T-helper 1 cell (primary cell): Measurements from ENCODE around the gene HIRA.
"Not testable (repeated sequence)": the region's sequence is repeated elsewhere in the genome, so short reads cannot be mapped to it uniquely, and the experiment has no call there.

Experiments used
- DNase-seq, 5 donors: peaks; one replicate each; pipeline ENCODE4 v3.0.0-alpha.2; 2012 to 2020

HIRA gene

DNA sequence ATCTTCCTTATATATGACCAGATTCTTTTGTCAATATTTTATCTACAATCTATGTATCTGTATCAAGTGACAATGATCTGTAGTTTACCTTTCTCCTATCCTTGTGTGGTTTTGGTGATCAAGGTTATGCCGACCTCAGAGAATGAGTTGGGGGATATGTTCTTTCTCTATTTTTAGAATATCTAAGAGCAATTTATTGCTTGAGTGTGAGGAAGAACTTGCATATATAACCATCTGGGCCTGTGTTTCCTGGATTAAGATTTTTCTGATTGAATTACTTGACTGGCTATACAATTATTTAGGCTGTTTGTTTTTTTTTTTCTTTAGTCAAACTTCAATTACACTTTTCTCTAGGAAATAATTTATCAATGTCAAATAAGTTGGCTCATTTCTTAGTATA lies 30.0 kb upstream of the HIRA start:
- no peak for DNase-seq

DNA sequence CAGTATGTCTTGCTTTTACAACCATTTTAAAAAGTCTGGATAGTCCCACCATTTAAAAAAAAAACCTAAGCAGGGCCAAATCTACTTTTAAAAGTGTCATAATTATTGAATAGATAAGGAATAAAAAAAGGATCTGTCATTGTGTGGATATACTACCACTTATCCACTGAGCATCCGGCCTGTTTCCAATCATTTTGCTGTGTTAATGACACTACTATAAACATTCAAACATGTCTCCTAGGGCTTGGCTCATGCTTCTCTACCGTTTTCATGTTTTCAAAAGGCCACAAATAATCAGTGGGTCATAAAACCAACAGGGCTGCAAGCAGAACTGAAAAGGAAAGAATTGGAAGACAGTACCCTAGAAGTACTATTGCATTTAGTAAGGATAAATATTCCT lies 28.5 kb upstream of the HIRA start:
- no peak for DNase-seq

DNA sequence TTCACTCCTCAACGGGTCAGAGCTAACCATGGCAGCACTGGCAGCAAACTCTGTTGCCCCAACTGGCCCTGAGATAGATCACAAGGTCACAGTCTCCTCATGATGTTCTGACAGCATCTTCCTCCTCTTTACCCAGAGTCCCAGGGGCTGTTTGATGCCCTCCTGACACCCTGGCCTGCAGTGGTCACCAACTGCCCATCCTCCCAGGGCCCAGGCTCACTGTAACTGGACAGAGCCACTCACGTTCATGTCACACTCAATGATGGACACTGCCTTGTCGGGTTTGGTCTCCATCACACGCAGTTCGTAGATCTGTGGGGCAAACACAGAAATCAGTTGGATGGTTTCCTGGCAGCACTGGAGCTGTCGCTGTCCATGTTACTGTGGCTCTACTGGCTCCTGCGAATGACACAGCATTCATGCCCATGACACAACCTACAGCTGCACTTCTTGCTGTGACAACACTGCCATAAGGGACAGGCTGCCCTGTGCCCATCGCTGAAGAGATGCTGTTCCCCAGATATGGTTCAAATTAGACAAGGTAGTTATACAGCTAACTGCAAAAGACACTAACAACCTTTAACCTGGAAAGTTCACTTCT lies 26.4 kb upstream of the HIRA start:
- no peak for DNase-seq

DNA sequence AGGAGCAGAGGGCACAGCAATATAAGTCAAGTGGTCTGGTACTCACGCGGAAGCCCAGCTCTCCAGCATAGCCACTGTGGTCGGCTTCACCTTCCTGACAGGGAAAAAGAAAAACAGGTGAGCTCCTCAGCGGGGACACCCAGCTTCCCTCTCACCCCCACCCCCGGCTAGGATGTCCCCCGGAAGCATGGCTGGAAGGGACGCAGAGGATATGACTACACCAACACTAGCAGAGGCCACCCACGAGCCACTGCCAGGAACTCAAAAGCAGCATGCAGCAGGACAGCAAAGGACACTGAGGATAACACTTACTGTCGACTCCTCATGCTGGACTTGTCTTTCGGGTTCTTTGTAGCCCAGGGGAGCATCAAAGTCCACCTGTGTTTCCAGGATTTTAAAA lies 25.0 kb upstream of the HIRA start:
- DNase-seq: no peak

DNA sequence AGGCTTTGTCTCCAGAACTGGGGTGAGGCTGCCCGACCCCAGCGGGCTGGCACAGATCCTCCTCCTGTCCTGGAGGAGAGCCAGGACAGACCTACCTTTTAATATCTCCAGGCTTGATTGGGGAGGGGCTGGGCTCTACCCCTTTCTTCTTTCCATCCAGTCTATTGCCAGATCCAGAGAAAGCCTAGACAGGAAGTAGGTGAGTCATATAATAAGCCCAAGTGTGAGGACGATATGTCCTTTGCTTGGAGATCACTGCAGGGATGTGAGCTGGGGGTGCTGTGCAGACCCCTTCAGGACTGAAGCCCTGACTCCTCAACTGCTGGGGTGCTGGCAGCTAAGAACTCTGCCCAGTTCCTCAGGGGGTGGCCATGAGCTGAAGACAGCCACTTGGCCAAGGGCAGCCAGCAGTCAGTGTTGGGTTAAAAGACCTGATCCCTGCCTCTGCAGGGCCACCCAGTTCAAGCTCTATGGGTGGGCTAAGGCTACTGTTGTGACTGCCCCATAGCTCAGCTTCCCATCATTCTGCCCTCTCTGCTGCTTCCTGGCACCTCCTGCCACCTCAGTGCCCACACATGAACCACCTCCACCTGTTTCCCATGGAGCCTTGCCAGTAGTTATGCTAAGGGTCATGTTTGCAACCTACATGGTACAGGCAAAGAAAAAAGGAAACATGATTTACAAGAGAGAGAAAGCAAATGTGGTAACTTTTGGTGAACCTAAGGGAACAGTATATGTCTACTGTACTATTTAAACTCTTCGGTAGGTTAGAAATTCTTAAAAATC lies 24.2 kb upstream of the HIRA start:
- DNase-seq: no peak

DNA sequence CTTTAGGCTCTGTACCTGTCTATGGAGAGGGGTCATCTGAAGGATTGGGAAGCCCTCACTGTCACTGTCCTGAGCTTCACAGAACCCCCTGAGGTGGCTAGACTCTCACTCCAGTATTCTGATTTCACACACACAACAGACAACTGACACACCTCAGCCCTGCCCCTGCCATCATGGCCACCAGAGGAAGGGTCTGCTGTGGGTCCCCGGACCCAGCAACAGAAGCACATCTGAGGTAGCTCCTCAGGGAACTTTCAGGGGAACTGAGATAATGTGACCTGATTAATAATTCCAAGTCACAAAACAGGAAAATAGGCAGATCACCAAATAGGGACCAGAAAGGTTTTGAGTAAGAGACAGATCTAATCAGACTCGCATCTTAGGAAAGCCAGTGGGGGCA lies 23.5 kb upstream of the HIRA start:
- no peak for DNase-seq

DNA sequence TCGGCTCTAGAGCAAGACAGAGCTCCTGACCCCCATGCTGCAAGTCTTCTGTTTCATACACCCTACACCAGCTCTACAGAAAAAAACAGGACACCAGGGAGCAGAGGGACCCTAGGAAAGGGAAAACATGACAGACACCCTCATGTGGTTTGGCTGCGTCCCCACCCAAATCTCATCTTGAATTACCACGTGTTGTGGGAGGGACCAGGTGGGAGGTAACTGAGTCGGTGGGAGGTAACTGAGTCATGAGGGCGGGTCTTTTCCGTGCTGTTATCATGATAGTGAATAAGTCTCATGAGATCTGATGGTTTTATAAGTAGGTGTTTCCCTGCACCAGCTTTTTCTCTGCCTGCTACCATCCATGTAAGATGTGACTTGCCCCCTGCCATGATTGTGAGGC lies 22.6 kb upstream of the HIRA start:
- no peak for DNase-seq

DNA sequence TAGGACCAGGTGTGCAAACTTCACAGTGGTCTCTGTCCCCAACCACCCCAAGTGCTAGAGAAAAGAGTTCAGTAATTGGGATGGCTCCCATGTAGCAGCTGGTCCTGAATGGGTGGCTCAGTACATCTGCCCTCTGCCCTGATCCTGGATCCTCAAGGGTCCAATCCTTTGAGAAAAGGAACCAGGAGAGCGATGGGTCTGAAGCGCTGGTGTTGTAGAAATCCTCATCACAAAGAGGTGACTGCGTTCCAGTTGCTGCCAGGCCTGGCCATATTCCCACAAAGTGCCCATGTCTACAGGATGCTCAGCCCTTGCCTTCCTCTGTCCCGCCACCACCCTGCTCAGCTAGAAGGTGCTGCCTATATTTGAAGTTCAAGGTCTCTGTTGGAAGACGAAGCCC lies 22.2 kb upstream of the HIRA start:
- no peak for DNase-seq

DNA sequence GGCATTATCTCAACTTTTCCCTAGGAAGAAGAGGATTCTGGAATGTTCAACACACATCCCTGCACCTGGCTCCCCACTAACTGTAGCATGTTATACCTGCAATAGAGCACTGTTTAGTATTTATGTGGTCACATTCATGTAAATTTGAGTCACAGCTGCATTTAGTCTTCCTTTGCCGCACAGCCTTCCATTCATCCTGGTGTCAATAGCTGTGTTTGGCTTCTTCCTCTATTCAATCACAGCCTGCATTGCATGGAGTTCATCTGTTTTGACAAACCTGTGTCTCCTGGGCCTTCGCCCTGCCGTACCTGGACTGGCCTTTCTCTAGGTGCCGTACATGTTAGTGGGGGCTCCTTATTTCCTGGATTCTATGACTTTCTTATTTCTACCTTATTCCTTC lies 20.0 kb upstream of the HIRA start:
- DNase-seq: no peak

DNA sequence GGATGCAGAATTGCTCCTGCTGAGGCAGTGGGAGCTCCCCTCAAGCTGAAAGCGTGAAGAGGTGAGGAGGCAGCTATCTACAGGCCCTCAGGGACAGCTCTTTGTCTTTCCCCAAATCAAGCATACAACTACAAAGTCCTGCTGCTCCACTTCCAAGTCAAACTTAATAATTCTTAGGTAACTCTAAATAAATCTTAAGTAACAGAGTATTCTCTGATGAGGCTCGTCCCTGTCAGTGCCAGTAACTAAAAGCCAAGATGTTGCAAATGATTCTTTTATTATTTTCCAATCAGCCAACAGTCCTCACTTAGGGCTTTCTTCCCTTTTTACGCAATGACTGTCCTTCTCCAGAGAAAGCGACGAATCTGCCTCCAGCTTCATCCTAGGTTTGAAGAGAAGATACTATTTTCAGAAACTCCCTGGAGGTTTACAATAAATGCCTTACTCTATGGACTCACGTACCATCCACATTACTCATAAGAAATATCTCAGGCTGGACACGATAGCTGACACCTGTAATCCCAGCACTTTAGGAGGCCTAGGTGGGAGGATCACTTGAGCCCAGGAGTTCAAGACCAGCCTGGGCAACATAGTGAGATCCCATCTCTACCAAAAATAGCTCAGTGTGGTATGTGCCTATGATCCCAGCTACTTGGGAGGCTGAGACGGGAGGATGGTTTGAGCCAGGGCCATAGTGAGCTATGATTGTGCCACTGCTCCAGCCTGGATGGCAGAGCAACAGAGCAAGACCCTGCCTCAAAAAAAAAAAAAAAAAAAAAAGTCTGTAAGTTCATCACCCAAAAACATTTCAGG lies 19.0 kb upstream of the HIRA start:
- DNase-seq: no peak

DNA sequence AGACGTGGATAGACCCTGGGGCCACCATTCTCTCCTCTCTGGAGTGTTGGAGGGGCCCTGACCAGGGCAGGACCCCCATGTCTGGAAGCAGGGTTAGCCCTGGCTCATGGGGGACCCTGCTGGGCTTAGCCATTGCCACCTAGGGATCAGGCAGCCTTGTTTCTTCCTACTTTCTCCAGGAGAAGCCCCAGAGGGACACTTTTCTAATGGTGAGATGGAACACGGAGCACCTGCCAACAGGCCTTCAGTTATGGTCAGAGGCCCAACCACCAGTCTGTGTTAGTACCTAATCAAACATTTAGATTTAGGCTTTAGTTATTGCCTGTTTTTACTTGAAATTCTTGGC lies 17.9 kb upstream of the HIRA start:
- no peak for DNase-seq

DNA sequence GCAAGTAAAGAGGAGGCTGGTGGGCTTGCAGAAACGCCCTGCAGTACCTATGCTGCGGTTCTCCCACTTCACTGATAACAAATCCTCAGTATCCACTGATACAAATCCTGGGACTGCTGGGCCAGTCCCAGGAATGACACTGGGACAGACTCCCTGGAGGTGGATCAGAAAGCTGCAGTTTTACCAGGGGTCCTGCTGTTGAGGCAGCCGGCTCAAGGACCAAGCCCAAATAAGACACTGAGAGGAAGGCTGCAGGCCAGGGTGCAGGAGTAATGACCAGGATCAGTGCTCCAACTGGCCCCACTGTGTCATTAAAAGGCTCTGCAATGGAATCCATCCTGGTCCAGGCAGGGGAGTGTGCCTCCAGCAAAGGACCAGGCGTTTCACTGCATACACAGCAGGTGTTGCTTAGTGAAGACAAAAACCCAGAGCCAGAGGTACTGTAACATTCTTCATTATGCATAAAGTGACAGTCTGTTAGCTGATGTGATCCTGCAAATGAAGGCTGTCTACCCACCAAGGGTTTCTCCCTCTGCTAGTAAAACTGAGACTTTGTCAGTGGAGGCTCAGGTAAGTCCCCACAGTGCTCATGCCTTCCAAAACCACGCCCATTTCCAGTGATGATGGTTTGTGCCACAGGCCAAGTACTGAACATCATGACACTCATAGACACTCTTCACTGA lies 17.3 kb upstream of the HIRA start:
- DNase-seq: peak in 1 of 5 donors; percentile 70

DNA sequence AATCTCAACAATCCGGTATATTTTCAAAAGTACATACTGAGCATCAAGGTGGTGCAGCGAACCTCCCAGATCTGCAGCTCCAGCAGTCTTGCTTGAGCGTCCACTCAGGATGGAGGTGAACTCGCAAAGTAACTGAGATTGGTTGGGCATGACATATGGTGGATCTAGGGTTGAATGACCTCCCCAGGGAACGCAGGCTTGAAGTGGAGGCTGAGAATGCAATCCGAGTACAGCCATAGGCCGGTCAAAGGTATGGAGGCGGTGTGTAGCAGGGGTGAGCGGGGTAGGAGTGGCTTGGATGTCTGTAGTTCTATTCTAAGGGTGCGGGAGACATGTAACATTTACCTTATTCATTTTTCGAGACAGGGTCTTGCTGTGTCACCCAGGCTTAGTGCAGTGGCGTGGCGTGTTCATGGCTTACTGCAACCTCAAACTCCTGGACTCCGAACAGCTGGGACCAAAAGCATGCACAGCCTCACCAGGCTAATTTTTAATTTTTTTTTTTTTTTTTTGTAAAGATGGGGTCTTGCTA lies 16.6 kb upstream of the HIRA start:
- DNase-seq: peak in 1 of 5 donors; percentile 35

DNA sequence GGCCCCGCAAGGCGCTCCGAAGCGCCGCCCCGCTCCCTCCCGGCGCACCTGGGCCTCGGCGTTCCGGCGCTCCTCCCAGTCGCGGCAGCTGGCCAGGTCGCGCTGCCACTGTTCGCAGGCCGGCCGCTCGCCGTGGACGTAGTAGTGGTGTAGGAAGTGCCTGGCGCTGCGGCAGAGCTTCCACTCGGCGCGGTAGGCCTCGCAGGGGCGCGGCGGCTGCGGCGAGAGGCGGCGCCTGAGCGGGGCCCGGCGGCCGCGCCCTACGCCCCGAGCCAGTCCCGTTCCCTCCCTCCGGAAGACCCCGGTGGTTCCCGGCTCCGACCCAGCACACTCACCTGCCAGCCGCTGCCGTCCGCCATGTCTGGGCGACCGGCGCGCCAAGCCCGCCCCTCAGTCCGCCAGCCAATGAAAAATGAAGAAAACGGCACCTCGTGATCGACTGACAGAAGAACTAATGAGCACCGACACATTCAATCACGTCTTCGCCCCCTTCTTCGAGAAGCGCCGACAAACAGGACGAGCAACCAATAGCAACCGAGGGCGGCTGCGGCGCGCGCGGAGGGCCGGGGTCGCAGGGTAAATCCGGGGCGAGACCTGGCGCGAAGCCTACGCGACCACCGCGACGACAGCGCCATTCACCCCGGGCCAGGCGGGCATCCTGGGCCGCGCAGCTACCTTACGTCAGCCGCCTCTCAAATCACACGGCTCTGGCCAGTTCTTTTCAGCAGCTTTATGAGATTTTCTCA lies 16.0 kb upstream of the HIRA start, which contains the start of gene C22orf39:
TSS of gene C22orf39 (minus strand) at position 382 of the 746 bp plus-strand sequence. CDS start at position 359, 23 bp downstream.
- peak; percentile 78 to 93 (median 85) for DNase-seq

DNA sequence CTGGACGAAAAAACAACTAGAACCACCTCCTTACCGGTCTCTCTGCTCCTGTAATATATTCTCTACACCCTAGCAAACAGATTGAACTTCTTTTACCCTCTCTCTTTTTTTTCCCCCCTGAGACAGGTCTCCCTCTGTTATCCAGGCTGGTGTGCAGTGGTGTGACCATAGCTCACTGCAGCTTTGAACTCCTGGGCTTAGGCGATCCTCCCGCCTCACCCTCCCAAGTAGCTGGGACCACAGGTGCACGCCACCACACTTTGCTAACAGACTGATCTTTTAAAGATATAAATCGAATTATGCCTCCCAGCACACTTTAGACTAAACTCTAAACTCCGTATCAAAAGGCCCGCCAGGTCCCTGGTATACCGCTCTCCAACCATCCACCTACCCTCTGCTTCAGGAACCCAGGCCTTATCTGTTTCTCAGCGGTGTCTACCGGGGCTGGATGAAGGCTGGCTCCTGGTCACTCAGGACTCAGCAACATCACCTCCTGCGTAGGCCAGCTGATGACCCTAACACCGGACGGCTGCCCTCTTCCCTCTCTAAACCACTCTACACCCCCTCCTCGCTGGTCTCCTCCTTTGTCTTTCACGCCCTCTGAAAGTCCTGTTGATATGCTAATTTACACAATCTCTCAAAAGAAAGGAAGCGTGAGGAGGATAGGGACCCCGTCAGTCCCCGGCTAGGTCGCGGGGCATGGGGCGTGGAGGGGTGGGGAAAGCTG lies 15.2 kb upstream of the HIRA start:
- no peak for DNase-seq

DNA sequence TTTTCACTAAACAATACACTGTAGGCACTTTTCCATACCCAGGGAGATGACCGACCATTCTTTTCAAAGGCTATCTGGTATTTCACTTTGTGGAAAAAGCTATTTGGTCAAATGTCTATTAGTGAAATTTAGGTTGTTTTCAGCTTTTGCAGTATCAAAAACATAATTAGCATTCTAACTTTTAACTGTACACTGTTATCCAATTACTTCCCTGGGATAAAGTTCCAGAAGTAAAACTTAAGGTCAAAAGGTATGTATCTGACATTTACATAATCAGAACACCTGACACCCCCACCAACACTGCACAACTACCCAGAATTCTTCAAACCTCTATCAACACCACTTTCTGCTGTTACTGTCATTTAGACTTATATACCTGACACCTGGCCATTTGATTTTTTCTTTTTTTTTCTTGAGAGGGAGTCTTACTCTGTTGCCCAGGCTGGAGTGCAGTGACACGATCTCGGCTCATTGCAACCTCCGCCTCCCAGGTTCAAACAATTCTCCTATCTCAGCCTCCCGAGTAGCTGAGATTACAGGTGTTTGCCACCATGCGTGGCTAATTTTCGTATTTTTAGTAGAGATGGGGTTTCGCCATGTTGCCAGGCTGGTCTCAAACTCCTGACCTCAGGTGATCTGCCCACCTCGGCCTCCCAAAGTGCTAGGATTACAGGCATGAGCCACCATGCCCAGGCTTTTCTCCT lies 13.9 kb upstream of the HIRA start:
- not testable (repeated sequence) for DNase-seq

DNA sequence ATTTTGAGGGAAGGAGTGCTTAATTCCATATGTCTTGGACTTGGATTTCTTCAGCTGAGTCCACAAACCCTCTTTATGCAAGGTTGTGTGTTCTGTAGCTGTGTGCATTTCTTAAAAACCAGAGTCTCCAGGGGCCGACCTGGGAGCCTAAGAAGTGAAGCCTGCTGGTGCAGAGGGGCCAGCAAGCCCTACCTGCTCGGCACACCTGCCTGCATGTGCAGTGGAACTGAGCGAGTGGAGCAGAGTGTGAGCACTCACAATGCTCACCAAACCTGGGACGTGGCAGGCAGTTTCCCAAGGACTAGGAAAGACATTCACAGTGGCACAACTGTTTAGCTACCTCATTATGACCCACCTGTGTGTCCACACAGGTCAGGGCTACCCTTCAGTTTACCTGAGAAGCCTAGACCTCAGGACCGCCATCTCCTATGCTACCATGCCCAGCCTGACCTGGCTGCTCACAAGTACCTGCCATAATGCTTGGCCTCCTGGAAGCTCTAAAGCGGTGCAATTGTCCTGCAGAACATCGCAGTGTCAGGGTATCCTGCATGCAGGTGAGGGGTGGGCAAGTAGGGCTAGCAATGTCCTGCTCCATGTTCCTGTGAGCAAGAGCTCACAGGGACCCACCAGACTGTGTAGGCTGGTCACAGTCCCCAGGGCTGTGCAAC lies 12.1 kb upstream of the HIRA start:
- no peak for DNase-seq

DNA sequence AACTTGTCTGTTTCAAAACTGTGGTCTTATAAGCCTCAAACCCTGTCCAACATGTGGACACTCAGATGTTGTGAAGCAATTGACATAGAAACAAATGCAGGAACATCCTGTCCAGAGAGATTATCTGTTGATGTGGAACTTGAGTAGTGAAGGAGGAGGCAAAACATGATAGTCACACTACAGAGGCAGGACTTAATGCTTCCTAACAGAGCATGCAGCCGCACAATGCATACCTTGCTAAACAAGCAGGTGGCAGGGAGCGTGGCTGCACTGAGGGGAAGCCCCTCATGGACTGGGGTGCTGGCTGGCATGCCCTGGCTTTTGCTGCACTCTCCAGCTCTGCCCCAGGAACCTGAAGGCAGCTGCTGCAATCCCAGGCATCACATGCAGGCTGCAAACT lies 10.6 kb upstream of the HIRA start:
- DNase-seq: no peak

DNA sequence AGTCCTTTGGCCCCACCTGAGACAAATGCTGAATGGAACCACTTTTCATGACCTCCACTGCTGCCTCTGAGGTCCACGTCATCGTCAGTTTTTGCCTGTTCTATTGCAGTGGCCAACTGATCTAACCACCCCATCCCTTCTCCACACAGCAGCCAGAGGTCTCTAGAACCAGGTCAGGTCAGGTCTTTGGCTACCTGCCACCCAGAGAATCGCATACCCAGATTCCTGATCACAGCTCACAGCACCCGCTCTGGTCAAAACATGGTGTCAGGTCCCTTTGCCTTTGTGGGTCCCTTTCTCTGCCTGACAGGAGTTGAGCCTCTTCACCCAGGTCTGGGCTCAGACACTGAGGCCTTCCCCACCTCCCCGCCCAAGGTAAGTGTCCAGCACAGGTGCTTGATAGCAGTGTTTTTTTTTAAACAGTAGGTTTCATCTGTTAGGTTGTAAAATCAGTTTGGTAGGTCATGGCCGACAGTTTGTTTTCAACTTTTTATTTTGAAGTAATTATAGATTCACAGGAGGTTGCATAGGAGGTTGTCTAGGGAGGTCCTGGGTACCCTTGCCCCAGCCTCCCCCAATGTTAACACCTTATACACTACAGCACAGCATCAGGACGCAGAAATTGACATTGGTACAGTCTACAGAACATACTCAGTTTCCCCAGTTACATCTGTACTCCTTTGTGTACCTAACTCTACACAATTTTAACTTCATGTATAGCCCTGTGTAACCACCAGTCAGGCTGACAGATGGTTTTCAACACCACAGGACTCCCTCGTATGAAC lies 9.1 kb upstream of the HIRA start:
- no peak for DNase-seq
